ENCODE results near the gene ENAH. TPM values are rescaled to one million over a fixed set of nuclear protein-coding genes. Genes with fewer than 3 reads are reported as not detected.

Gene ENAH
- total RNA-seq = 247 and 338 TPM in 2 replicates

GRCh38 chr1:225652729-225653462, at the start of gene ENAH:
TSS of gene ENAH (minus strand) at chr1:225653123. CDS start at chr1:225652690, 433 bp downstream.

Other genes starting within 250 kb of the ENAH start
- gene LBR, start 225.1 kb downstream of the ENAH start, total RNA-seq = 25.6 and 32.2 TPM in 2 replicates
- 201 and 223 TPM in 2 replicates for gene SRP9, start 124.7 kb upstream of the ENAH start, total RNA-seq
- gene EPHX1, start 157.0 kb upstream of the ENAH start, total RNA-seq = 16.6 and 28.0 TPM in 2 replicates
- gene TMEM63A, start 229.3 kb upstream of the ENAH start, total RNA-seq = 20.5 and 23.4 TPM in 2 replicates
- gene LEFTY1, start 236.0 kb upstream of the ENAH start, total RNA-seq = 0.06 TPM in 1 of 2 replicates, not detected in the other